Nephron progenitor cell (in vitro differentiated cells): ENCODE results near the gene ZNF764.

Experiments
- DNase-seq: peaks from one replicate; pipeline ENCODE4 v3.0.0; 2021
- H3K27ac Mint-ChIP-seq: 2 replicates; pipeline ENCODE4 v1.8.0; 2021; ENCODE audit warnings: mild to moderate bottlenecking, moderate library complexity, mixed read lengths
- H3K27me3 Mint-ChIP-seq: 2 replicates; pipeline ENCODE4 v1.8.0; 2021; ENCODE audit warnings: mild to moderate bottlenecking, low read depth, mixed read lengths; ENCODE audit not compliant: poor library complexity
- H3K36me3 Mint-ChIP-seq: 2 replicates; pipeline ENCODE4 v1.8.0; 2021; ENCODE audit warnings: low read depth, mixed read lengths
- H3K4me1 Mint-ChIP-seq: 2 replicates; pipeline ENCODE4 v1.8.0; 2021; ENCODE audit warnings: mixed read lengths
- H3K4me3 Mint-ChIP-seq: 2 replicates; pipeline ENCODE4 v1.8.0; 2021; ENCODE audit warnings: mild to moderate bottlenecking, moderate library complexity, mixed read lengths
- H3K9me3 Mint-ChIP-seq: 2 replicates; pipeline ENCODE4 v1.8.0; 2021; ENCODE audit warnings: mild to moderate bottlenecking, moderate library complexity, mixed read lengths
- CTCF ChIP-seq: fragments of 200-600 bp; sonication (generic); IDR thresholded peaks from 2 replicates; pipeline ENCODE4 v1.5.0; 2021; ENCODE audit warnings: antibody characterized with exemption

ZNF764 gene

GRCh38 chr16:30567991-30568638, 9.9 kb upstream of the ZNF764 start:
- no peaks in the 10 kb centered on the region for H3K36me3 Mint-ChIP-seq
- H3K9me3 Mint-ChIP-seq, result no peaks in the 10 kb centered on the region
- no peak for TF ChIP-seq CTCF
- H3K4me3 Mint-ChIP-seq, result no peak overlapping the region
- H3K27me3 Mint-ChIP-seq, result peaks cover 15% of the 10 kb centered on the region
- peaks cover 38% of the 10 kb centered on the region for H3K4me1 Mint-ChIP-seq
- no peak overlapping the region for H3K27ac Mint-ChIP-seq
- DNase-seq, result no peak

- no peaks in the 10 kb centered on the region for H3K9me3 Mint-ChIP-seq
- no peak for TF ChIP-seq CTCF
- peaks cover 13% of the 10 kb centered on the region for H3K27me3 Mint-ChIP-seq
- no peak overlapping the region for H3K4me3 Mint-ChIP-seq
- H3K4me1 Mint-ChIP-seq, result peaks cover 35% of the 10 kb centered on the region
- H3K27ac Mint-ChIP-seq, result no peak overlapping the region
- H3K36me3 Mint-ChIP-seq, result no peaks in the 10 kb centered on the region
- no peak for DNase-seq
Observed at GRCh38 chr16:30567160-30567990, 9.2 kb upstream of the ZNF764 start.

GRCh38 chr16:30566531-30566930, 8.4 kb upstream of the ZNF764 start:
- Mint-ChIP-seq H3K4me1 (peaks cover 31% of the 10 kb centered on the region), H3K27me3 (peaks cover 13% of the 10 kb centered on the region), H3K36me3 (no peaks in the 10 kb centered on the region), H3K27ac (peak overlapping the region; percentile 68), H3K4me3 (no peak overlapping the region), H3K9me3 (no peaks in the 10 kb centered on the region)
- no peak for DNase-seq
- no peak for TF ChIP-seq CTCF

- Mint-ChIP-seq H3K9me3 (no peaks in the 10 kb centered on the region), H3K27me3 (peaks cover 19% of the 10 kb centered on the region), H3K4me1 (peaks cover 34% of the 10 kb centered on the region), H3K4me3 (no peak overlapping the region), H3K27ac (peak overlapping the region; percentile 55), H3K36me3 (no peaks in the 10 kb centered on the region)
- DNase-seq, result no peak
- no peak for TF ChIP-seq CTCF
Observed at GRCh38 chr16:30565984-30566383, 7.8 kb upstream of the ZNF764 start.

GRCh38 chr16:30565526-30565925, 7.4 kb upstream of the ZNF764 start:
- Mint-ChIP-seq H3K36me3 (no peaks in the 10 kb centered on the region), H3K27ac (no peak overlapping the region), H3K9me3 (no peaks in the 10 kb centered on the region), H3K4me3 (no peak overlapping the region), H3K27me3 (peaks cover 22% of the 10 kb centered on the region), H3K4me1 (peaks cover 32% of the 10 kb centered on the region)
- no peak for DNase-seq
- no peak for TF ChIP-seq CTCF

GRCh38 chr16:30562021-30562420, 3.8 kb upstream of the ZNF764 start:
- TF ChIP-seq CTCF, result no peak
- no peak overlapping the region for H3K4me3 Mint-ChIP-seq
- DNase-seq, result no peak

More at GRCh38 chr16:30562021-30562420, 3.8 kb upstream of the ZNF764 start:
- Mint-ChIP-seq H3K27ac (no peak overlapping the region), H3K4me1 (peaks cover 42% of the 10 kb centered on the region), H3K36me3 (no peaks in the 10 kb centered on the region), H3K9me3 (no peaks in the 10 kb centered on the region), H3K27me3 (peaks cover 27% of the 10 kb centered on the region)
